Small intestine (tissue), 7 donors: ENCODE data around the gene OR51G2. TPM values are rescaled to one million over a fixed set of nuclear protein-coding genes. Genes with fewer than 3 reads are reported as not detected.

Experiments used
- DNase-seq, 2 donors: peaks; one replicate each; pipeline versions ENCODE4 v3.0.0 to v3.0.0-alpha.2; 2013
- FAIRE-seq: peaks from 2 replicates; lab custom pipeline; 2012; peaks lifted over from hg19 to GRCh38; lab: Jason Lieb, UNC
- H3K27ac ChIP-seq, 3 donors: one replicate each; pipeline ENCODE4 v1.5.1; 2013; ENCODE audit warnings: low read length in 2 of 3, mild to moderate bottlenecking in 2 of 3, control low read depth in 1 of 3, inconsistent platforms in 1 of 3, low read depth in 1 of 3, moderate library complexity in 1 of 3
- H3K27me3 ChIP-seq, 3 donors: one replicate each; pipeline ENCODE4 v1.6.1; 2013; ENCODE audit warnings: low read length in 3 of 3, inconsistent platforms in 1 of 3; ENCODE audit not compliant: control insufficient read depth in 3 of 3, insufficient read depth in 3 of 3
- H3K36me3 ChIP-seq, 3 donors: one replicate each; pipeline ENCODE4 v1.6.1; 2013; ENCODE audit warnings: low read length in 3 of 3, inconsistent platforms in 1 of 3, low read depth in 1 of 3, mild to moderate bottlenecking in 1 of 3, moderate library complexity in 1 of 3; ENCODE audit not compliant: control insufficient read depth in 3 of 3, insufficient read depth in 2 of 3
- H3K4me1 ChIP-seq, 3 donors: one replicate each; pipeline ENCODE4 v1.6.1; 2013; ENCODE audit warnings: low read length in 2 of 3, inconsistent platforms in 1 of 3, low read depth in 1 of 3, mild to moderate bottlenecking in 1 of 3, moderate library complexity in 1 of 3; ENCODE audit not compliant: control insufficient read depth in 3 of 3, insufficient read depth in 2 of 3
- H3K4me3 ChIP-seq, 3 donors: one replicate each; pipeline ENCODE4 v1.5.1; 2013; ENCODE audit warnings: low read length in 3 of 3, control low read depth in 1 of 3, inconsistent platforms in 1 of 3, low read depth in 1 of 3, mild to moderate bottlenecking in 1 of 3, moderate library complexity in 1 of 3
- H3K9me3 ChIP-seq, 2 donors: one replicate each; pipeline ENCODE4 v1.6.1; 2013; ENCODE audit warnings: low read depth in 1 of 2, low read length in 1 of 2; ENCODE audit not compliant: control insufficient read depth in 2 of 2, insufficient read depth in 1 of 2
- WGBS, 3 donors: extraction: QIAGEN DNeasy Blood & Tissue Kit; methylation state at CpG; one replicate each; pipeline ENCODE4 v1.1.7; 2013; 5-methylcytosine and 5-hydroxymethylcytosine counted together
- polyA plus RNA-seq, 4 donors: library from polyadenylated mRNA; stranded (reverse) in 3 of 4; unstranded in 1 of 4; fragments of 200-250 nt in 3 of 4; fragments of 120-200 nt in 1 of 4; gene quantifications; one replicate each; pipeline versions ENCODE4 v1.2.1 to v1.2.3, GENCODE V29; 2013
- donor health status: healthy with polysubstance abuse.
- donor health status: control.
- donor health status: control.
- donor health status: Bipolar disorder and iron deficiency.
- donor health status: healthy.

Gene OR51G2
- polyA plus RNA-seq, 4 donors = not detected

DNA sequence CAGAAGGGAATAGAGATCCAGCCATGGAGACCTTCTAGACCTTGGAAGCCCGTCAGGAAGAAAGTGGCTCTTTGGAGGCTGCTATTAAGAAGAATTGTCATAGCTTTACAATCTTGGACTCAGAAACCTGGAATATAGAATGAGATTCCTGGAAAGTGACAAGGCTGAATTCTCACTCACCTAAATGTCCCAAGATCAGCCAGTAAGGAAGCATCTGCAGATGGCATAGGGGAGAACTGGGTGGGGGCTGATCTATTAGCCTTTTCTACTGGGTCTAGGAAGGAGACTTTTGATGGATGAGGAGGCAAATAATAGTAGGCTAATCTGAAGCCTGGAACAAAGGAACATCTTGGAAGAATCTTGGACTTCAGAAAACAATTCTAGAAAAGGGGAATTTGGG lies 5.1 kb upstream of the OR51G2 start, which contains the start of gene OR51G1:
TSS of gene OR51G1 (minus strand) at position 101 of the 400 bp plus-strand sequence. CDS start at position 101, 0 bp downstream.
- 63 to 76% (median 71%) methylated on average over 1 of the region's 1 CpG for WGBS, 3 donors
- FAIRE-seq = no peak
- Histone ChIP-seq H3K36me3 (no peaks in the 10 kb centered on the region), H3K4me3 (no peak within 1 kb of the TSS), H3K4me1 (no peaks in the 10 kb centered on the region), H3K9me3 (no peaks in the 10 kb centered on the region), H3K27ac (no peak within 1 kb of the TSS), H3K27me3 (no peaks in the 10 kb centered on the region)
- no peak for DNase-seq

DNA sequence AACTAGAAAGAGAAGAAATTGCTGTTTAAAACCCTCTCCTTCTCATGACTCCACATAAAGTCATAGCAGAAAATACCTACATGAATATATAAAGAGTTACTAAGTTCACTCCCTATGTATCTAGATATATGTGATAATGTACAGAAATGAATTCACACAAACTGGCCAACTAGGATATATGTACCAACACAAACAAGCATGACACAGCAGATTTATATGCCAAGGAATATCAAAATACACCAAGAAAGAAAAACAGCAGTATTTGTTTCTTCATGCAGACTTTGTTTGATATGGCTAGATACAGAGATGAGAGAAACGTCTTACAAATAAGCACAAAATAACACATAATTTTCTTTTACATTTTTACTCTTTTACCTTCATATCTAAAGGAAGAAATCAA lies 3.2 kb upstream of the OR51G2 start:
- Histone ChIP-seq H3K27ac (no peak overlapping the region), H3K27me3 (no peaks in the 10 kb centered on the region), H3K36me3 (no peaks in the 10 kb centered on the region), H3K4me1 (no peaks in the 10 kb centered on the region), H3K9me3 (no peaks in the 10 kb centered on the region), H3K4me3 (no peak overlapping the region)
- FAIRE-seq (no peak), DNase-seq (no peak)
- 34 to 58% (median 43%) methylated on average over 1 of the region's 1 CpG for WGBS, 3 donors

DNA sequence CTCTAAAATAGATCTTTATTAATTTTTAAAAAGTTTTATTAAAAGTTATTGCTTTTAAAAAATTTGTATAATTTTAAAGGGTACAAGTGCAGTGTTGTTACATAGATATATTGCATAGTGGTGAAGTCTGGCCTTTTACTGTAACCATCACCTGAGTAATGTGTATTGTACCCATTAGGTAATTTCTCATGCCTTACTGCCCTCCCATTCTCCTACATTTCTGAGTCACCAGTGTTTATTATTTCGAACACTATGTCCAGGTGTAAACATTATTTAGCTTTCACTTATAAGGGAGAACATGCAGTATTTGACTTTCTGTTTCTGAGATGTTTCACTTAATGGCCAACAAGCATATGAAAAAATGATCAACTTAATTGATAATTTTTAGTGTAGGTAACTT lies 2.6 kb upstream of the OR51G2 start:
- Histone ChIP-seq H3K9me3 (no peaks in the 10 kb centered on the region), H3K27ac (no peak overlapping the region), H3K4me3 (no peak overlapping the region), H3K4me1 (no peaks in the 10 kb centered on the region), H3K36me3 (no peaks in the 10 kb centered on the region), H3K27me3 (no peaks in the 10 kb centered on the region)
- DNase-seq (no peak), FAIRE-seq (no peak)
- WGBS, 3 donors = 35 to 65% (median 53%) methylated on average over 1 of the region's 1 CpG

DNA sequence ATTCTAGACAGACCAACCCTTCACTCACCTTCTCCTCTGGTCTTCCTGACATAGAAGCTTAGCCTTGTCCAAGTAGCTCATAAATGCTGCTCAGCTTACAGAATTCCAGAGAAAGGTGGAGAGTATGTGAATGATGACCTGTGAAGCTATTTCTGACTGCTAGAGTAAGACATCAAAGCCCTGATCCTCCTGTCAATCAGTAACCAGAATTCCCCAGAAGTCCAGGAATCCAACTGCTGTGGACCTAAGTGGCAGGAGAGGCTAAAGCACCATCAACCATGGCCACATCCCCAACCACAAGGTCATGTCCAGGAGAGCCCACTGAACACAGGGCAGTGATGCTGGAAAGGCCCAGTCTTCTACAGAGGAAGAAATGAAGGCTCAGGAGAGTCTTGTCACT lies 2.6 kb downstream of the OR51G2 start:
- H3K4me3 ChIP-seq = no peak overlapping the region
- peak in 1 of 2 donors; percentile 19 for DNase-seq
- no peak overlapping the region for H3K27ac ChIP-seq
- H3K9me3 ChIP-seq = no peaks in the 10 kb centered on the region
- FAIRE-seq = no peak
- no peaks in the 10 kb centered on the region for H3K36me3 ChIP-seq
- no peaks in the 10 kb centered on the region for H3K27me3 ChIP-seq
- H3K4me1 ChIP-seq = no peaks in the 10 kb centered on the region

DNA sequence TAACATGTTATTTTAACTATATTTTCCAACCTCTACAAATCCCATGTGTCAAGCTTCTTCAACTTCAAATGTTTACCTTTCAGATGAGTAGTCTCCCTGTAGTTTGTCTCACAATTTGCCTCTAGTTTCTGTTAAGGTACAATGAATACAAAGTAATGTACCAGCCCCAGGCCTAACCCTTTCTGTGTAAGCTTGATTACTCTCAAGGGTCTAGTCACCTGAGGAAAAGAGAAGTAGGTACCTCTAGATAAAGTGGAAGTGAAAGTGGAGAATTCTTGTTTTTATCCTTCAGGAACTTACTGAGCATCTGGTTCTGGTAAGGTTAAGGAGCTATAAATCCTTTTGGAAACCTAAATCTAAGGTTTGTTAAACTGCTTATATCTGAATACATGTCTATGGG lies 15.7 kb downstream of the OR51G2 start, which contains the start of gene OR51A7:
TSS of gene OR51A7 (plus strand) at position 300 of the 400 bp plus-strand sequence. CDS start 3,587 bp downstream, outside the sequence.
- no peak for DNase-seq
- no peaks in the 10 kb centered on the region for H3K9me3 ChIP-seq
- no peaks in the 10 kb centered on the region for H3K27me3 ChIP-seq
- H3K27ac ChIP-seq = no peak within 1 kb of the TSS
- no peak within 1 kb of the TSS for H3K4me3 ChIP-seq
- no peaks in the 10 kb centered on the region for H3K4me1 ChIP-seq
- FAIRE-seq = no peak
- no peaks in the 10 kb centered on the region for H3K36me3 ChIP-seq

DNA sequence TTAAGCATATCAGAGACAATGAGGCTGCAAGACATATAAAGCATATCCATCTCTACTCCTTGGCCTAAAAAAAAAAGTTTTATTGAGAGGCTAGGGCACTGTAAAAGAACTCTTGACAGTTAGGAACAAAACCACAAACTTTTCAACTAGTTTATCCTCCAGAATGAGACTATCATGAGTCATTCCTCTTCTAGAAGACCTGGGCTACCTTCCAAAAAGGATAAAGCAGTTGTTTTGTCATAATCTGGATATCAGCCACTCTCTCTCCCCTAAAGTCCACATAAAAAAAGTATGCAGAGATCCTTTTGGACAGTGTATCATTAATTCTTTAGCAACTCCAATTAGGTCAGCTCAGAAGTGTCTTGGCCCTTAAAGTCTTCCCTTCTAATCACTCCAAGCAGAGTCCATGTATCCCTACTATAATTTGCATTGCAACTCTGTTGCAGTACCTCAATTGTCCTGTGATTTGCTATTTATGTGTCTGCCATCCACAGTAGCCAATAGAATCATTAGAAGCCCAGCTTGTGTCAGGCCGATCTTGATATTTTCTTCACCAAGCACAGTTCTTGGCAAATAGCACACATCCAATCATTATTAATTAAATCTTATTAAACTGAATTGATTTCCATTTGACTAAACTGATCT lies 27.0 kb downstream of the OR51G2 start:
- Histone ChIP-seq H3K36me3 (no peaks in the 10 kb centered on the region), H3K27me3 (no peaks in the 10 kb centered on the region), H3K9me3 (no peaks in the 10 kb centered on the region), H3K4me1 (no peaks in the 10 kb centered on the region), H3K4me3 (no peak overlapping the region), H3K27ac (no peak overlapping the region)
- 83 to 100% (median 93%) methylated on average over 1 of the region's 1 CpG for WGBS, 3 donors
- FAIRE-seq (no peak), DNase-seq (no peak)

DNA sequence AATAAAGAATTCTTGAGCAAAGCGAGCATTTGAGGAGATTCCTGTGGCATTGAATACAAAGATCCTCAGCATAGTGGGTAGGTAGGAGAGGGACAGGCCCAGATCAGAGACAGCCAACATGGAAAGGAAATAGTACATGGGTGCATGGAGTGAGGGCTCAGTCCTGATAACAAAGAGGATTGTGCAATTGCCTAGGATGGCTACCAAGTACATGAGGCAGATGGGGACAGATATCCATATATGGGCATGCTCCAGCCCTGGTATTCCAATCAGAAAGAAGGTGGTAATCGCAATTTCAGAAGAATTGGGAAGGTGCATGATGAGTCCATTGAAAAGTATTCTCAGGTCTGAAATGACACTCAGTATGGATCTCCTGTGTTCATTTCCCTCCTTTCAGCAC lies 28.9 kb downstream of the OR51G2 start:
- FAIRE-seq = no peak
- DNase-seq = no peak
- H3K36me3 ChIP-seq = no peaks in the 10 kb centered on the region
- no peak overlapping the region for H3K27ac ChIP-seq
- 84 to 88% (median 86%) methylated on average over 2 of the region's 2 CpGs for WGBS, 3 donors
- H3K4me3 ChIP-seq = no peak overlapping the region
- no peaks in the 10 kb centered on the region for H3K4me1 ChIP-seq
- no peaks in the 10 kb centered on the region for H3K9me3 ChIP-seq
- no peaks in the 10 kb centered on the region for H3K27me3 ChIP-seq

DNA sequence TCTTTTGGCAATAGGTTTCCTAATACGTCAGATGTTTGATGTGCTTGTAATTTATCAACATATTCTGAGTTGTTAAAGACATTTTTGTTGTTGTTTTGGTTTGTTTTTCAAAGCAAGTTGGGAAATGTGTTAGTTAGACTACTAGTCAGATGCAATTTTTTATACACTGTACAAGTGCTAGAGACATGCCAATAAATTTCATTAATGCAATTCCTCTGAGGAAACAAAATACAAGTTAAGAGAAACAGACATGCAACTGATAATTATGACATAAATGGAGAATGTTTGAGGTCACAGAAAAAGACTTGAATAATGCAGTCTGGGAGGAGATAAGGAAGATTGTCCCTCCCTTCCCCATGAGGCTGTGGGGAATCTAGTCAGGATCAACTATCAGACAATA lies 31.6 kb downstream of the OR51G2 start:
- FAIRE-seq (no peak), DNase-seq (no peak)
- 0% methylated on average over 1 of the region's 1 CpG for WGBS, 3 donors
- Histone ChIP-seq H3K27ac (no peak overlapping the region), H3K9me3 (no peaks in the 10 kb centered on the region), H3K4me3 (no peak overlapping the region), H3K36me3 (no peaks in the 10 kb centered on the region), H3K4me1 (no peaks in the 10 kb centered on the region), H3K27me3 (no peaks in the 10 kb centered on the region)

DNA sequence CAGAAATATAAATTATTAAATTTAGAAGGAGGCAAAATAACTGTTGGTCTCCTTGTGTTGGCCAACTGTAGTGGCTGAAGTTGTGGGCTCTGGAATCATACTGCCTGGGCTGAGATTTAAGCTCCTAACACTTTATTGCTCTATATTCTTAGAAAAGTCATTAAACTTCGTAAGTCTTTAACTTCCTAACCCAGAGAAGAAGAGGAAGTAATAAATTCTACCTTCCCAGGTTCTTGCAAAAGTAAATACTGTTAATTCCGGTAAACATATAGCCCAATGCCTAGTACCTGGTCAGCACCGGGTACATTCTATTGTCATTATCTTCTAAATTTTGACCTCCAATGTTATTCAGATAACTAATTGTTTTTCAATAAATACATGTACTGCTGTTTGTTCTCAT lies 33.0 kb downstream of the OR51G2 start:
- no peak overlapping the region for H3K27ac ChIP-seq
- H3K27me3 ChIP-seq = no peaks in the 10 kb centered on the region
- DNase-seq (no peak), FAIRE-seq (no peak)
- no peak overlapping the region for H3K4me3 ChIP-seq
- H3K36me3 ChIP-seq = no peaks in the 10 kb centered on the region
- WGBS, 3 donors = 6 to 42% (median 15%) methylated on average over 3 of the region's 3 CpGs
- no peaks in the 10 kb centered on the region for H3K4me1 ChIP-seq
- H3K9me3 ChIP-seq = no peaks in the 10 kb centered on the region
